ENCODE results near the gene RAB11FIP4. TPM values are rescaled to one million over a fixed set of nuclear protein-coding genes. Genes with fewer than 3 reads are reported as not detected.

RAB11FIP4 gene
- total RNA-seq, 1 experiment from 2014 or later = under 0.01 TPM

DNA sequence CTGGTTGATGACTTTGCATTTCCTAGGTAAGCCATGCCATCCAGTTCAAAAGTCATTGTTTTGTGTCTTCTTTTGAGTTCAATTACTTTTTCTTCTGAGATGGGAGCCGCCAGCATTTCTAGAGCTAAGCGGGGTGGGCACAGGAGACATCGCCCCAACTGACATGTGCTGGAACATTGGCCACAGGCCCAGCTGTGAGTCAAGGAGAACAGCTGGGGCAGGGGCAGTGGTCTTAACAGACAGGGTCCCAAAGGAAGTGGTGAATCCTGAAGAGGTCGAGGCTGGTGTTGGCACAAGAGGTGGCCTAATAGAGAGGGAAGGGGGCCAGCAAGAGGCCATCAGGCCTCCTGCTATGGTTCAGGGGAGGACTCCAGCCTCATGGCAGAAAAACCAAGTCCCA lies 17.1 kb downstream of the RAB11FIP4 start:
- no peak for DNase-seq (ENCODE audit: low read depth)

DNA sequence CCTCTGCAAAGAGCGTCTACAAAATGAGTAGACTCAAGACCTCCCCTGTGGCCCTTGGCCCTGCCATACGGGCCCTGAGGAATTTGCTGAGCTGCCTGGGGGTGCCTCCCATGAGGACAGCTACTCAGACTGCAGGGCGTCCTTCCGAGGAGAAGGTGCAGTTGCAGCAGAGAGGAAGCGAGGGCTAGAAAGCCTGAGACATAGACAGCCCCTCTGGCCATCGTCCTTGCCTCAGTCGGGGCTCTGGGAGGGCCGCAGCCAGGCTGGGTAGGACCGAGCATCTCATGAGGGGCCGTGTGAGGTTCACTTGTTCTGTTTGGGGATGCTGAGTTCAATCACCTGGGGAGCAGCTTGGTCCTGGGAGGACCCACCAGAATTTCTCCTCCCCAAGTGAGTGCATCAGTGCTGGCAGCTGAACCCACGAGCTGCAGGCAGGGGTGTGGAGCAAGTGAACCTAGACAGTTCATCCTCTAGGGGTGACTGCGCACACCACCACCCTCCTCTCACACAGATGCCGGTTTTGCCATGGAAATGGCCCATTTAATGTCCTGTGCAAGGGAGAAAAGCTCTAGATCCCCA lies 20.3 kb downstream of the RAB11FIP4 start:
- DNase-seq (ENCODE audit: low read depth) = no peak

DNA sequence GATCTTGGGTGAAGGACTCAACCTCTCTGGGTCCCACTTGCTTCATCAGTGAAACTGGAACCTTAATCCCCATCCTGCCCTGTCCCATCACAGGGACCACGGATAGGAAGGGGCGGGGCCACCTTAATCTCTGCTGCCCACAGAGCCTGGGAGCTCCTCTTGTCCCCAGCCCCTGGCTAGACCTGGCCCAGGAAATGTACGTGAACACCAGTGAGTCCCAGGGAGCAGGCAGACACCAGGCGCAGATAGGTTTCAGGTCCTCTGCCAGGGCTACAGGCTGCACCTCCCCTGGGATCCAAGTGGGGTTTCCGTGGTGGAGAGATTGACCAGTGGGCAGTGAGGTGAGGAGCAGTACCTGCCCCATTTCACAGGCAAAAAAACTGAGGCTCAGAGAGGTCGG lies 21.0 kb downstream of the RAB11FIP4 start:
- DNase-seq (ENCODE audit: low read depth) = no peak

DNA sequence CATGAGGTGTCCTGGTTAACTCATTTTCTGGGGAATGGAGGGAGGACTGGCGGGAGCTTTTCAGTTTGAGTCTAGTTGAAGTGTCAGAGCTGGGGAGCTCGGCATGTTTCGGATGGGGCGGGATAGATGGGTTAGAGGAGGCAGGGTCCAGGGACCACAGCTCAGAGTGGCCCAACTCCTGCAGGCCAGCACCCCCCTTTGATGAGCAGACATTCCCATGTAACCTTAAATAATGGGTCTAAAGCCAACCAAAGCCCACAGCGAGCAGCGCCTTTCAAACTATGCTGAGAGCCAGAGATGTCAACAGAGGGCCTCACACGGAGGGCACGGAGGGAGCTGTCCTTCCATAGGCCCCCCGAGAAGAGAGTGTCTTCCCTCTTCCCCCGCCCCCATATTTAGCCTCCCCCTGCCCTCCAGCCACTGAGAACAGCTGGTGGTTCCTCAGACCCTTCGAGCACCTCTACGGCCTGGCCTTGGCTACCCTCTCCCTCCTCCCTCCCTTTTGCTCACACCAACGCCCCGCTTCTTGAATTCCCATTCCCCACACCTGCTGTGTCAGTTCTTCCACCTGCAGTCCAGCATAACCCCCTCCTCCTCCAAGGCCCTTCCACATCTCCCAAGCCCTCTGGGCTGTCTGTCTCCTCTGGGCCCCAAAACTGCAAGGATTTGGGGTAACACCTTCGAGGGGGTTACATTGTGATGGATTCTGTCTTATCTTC lies 21.8 kb downstream of the RAB11FIP4 start:
- no peak for DNase-seq (ENCODE audit: low read depth)

DNA sequence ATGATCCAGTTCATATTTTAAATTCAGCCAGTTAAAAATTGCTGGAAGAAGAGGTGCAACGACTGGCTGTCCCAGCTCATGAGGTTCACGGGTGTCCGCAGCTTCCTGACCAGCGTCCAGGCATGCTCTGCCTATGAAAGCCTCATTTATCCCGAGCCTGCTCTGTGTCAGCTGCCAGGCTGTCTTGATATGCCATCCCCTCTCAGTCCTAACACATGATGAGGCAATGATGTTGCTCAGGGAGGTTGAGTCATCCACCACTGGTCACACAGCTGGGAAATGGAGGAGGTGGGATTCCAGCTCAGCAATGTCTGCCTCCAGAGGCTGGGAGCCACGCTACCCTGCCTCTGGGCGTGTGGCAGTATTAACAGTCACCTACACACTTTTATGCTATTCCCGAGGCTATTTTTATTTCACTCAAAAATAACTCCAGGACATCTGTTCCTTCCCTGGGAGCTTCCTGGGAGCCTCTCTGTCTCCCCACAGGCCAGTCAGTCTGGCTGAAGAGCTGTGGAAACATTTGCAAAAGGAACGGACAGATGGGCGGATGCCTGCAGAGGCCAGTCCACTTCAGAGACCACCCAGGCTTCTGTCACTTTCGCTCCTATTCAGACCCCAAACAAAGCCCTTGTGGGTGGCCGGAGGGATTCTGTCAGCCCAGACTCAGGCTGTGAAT lies 22.5 kb downstream of the RAB11FIP4 start:
- DNase-seq (ENCODE audit: low read depth) = peak; percentile 88

DNA sequence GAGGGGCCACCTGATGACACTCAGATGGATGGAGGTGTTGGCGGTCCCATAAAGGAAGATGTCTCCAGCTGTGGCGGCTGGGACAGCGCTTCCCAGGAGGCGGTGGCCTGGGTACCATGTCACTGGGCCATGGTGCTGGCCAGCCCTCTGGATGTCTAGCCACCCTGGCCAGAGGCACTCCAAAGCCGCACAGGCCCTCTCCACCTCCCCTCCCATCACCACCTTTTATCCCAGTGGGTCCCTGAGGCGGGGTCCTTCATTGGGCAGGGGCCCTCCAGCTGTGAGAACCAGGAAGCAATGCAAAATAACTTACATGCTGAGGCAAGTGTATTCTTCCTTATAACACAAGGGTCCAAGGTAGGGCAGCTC lies 23.1 kb downstream of the RAB11FIP4 start:
- no peak for DNase-seq (ENCODE audit: low read depth)

DNA sequence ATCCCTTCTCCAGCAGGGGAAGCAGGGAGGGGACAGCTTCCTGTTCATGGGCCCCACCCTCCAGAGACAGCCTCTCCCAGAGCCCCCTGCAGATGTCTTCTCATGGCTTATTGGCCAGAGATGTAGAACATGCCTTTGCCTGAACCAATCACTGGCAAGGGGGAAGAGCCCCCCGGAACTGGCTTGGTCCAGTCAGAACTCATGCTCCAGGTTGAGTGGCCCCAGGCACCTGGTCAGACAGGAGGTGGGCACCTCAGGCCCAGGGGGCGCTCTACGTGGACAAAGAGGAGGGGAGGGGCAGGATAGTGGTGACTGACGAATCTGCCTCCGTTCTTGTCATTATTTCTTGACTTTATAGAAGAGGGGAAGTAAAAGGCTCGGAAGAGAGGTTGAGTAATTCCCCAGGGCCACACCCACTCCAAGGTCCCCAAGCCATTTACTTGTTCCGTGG lies 23.6 kb downstream of the RAB11FIP4 start:
- DNase-seq (ENCODE audit: low read depth) = no peak

DNA sequence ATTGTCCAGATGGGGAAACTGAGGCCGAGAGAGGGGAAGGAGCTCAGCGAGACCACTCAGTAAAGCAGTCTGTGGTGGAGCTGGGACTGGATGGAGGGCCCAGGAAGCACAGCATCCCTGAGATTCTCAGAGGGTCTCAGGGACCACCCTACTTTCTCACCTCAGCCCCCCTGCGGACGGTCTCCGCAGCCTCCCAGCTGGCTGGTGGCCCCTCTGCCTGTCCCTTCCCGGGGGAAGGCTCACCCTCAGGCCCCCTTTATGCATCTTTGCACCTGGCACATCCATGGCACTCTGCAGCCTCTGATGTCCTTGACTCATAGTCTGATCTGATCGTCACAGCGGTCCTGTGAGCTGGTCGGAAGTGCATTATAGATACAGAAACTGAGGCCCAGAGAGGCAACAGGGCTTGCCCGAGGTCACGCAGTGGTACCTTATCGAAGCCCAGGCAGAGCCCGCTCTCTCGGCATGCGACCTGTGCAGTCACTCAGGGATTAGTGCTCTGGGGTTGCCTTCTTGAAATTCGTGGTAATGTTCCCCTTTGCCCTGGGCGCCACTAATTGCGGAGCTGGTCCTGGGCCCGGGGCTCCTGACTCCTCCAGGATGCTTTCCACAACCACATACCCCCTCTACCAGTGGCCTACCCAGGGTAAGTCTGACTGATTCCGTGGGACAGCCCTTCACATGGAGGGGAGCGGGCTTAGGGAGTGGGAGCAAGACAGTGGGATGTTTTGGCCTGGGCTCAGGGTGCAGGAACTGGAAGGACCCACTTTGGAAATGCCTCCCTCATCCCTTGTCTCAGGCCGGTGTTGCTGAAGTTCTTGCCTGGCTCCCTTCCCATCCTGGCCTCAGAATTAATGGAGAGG lies 24.4 kb downstream of the RAB11FIP4 start:
- no peak for DNase-seq (ENCODE audit: low read depth)

DNA sequence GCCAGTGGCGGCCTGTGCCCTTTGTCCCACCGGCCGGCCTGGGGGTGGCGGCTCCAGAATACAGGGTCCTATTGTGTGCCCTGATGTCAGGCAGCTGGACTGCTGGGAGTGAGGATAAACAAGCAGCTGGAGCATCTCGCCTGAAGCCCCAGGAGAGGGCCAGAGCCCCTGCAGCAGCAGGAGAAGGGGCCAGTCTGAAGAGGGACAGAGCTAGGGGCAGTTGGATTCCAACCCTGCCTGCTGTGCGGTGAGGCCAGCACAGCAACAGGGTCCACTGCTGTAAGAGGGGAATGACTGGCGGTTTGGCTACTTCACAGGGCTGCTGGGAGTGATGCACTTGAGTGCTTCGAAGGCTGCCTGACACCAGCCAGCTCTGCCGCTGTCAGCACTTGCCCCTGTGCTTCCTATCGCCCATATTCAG lies 25.0 kb downstream of the RAB11FIP4 start:
- DNase-seq (ENCODE audit: low read depth) = no peak

DNA sequence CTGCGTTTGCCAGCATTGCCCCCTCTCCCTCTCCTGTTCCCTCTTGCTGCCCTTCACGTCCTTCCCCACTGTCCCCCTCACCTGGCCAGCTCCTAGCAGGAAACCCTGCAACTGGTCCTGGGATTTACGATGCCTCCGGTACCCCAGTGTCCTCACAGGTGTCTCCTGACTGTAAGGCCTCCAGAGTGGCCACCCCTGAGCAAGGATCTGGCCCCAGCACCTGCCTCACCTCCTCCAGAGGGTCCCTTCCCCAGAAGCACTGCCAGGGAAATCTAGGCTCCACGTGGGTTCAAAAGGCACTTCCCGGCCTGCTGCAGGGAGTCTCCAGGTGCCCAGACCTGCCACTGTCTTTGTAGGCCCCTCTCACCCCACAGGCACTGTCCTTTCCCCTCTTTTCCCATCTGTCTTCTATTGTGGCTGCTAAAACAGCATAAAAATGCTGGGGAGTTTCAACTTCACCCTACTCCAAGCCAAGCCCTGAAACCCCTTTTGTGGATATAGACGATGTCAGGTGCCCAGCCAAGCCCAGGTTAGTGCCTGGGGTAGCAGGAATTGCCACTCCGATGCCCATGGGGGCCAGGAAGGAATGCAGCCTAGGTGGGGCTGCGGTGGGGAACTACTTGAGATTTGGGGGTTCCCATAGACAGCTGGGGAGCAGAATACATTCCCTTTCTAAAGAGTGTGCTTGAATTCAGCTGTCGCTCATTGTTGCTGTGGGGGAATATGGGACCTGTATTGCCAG lies 25.7 kb downstream of the RAB11FIP4 start:
- no peak for DNase-seq (ENCODE audit: low read depth)

DNA sequence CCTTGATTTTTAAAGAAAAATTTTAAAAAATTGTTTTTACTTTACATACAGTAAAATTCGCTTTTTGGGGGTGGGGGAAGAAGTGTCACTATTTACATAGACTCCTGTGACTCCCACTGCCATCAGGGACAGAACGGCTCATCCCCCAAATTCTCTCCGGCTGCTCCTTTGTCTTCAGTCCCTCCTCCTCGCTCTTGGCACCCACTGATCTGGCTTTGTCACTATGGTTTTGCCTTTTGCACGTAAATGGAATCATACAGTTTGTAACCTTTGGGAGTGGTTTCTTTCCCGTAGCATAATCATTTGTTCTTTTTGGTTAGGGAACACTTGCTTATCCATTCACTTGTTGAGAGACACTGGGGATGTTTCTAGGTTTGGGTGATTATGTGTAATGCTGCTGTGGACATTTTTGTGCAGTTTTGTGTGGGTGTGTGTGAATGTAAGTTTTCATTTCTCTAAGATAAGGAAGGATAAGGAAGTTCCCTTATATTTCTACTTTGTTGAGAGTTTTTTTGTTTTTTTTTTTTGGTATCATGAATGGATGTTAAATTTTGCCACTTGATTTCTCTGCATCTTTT lies 27.4 kb downstream of the RAB11FIP4 start:
- DNase-seq (ENCODE audit: low read depth) = no peak

DNA sequence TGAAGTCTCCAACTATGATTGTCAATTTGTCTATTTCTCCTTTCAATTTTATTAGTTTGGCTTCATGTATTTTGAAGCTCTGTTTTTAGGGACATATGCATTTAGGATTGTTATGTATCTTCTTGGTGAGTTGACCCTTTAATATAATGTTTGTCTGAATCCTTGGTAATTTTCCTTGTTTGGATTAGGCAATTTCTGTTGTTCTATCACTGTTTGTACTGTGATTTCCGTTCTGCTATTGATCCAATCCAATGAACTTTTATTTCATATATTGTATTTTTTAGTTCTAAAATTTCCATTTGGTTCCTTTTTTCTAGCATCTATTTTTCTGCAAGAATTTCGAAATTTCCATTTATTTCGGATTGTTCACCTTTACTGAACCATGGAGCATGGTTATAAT lies 31.0 kb downstream of the RAB11FIP4 start:
- DNase-seq (ENCODE audit: low read depth) = no peak

DNA sequence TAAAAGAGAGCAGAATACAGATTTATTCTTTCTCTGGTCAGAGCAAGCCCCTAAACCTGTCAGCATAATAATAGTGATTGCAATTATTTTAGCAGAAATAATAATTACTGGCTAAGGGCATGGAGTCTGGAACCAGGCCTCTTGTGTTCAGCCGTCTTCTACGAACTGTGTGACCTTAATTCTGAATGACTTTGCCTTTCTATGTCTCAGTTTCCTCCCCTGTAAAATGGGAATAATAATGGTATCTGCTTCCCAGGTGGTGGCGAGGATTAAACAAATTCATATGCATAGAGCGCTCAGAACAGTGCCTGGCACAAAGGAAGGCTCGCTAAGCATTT lies 33.4 kb downstream of the RAB11FIP4 start:
- DNase-seq (ENCODE audit: low read depth) = no peak

DNA sequence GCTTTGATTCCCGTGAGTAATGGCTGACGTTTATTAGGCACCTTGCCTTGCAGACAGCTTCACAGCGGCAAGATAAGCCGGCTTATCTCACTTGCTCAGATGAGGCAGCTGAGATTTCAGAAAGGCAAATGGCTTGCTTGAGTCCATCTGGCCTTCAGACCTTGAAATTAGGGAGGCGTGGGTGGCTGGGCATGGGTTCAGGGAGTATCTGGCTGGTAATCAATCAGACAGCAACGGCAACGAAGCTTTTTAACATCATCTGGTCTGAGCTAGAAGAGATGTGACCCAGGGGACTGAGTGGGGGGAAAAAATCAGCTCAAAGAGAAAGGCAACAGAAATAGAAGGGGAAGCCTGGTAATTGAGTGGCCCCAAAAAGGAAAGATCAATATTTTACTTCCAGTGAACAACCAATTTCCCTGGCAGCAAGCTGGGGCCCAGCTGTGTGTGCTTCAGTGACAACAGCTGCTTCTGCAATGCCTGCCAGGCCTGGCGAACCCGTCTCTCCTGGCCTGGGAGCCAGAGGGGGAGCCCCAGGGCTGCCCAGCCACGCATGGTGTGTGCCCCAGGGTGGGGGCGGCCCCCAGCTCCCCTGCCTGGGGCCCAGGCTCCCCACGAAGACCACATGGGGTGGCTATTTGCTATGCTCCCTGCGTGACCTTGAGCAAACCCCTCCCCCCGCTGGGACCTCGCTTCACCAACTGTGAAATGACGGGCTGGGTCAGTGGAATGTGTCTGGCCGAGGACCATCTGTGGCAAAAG lies 34.0 kb downstream of the RAB11FIP4 start:
- no peak for DNase-seq (ENCODE audit: low read depth)

DNA sequence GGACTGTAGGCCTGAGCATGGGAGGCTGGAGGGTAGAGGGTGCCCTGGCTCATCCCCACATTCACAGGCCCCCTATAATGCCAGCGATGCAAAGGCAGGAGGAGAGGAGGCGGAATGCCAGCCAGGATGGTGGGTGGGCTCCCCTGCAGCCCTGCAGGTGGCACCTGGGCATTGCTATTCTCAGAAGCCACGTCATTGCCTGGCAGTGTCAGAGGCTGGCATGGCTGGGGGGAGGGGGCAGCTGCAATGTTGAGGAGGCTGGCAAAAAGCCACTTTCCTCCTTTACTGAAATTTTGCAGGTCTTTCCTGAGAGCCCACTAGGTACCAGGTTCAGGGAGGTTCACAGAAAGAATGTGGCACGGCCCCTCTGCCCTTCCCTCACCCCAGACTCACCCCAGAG lies 36.2 kb downstream of the RAB11FIP4 start:
- no peak for DNase-seq (ENCODE audit: low read depth)

DNA sequence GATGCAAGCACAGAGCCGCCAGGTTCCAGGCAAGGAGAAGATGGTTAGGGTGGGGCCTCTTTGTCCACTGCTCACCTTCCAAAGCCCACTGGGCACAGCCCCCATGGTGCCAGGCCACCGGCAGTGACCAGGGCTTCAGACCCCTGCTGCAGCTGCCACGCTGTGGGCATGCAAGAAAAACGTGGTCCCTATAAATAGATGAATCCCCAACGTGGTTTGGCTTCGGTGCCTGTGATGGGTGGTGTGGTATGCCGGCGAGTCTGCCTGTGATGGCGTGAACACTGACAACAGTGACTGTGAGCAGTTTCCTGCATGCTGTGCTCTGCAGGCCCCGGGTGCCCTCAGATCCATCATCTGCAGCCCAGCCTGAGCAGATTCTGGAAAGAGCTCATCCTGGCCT lies 36.6 kb downstream of the RAB11FIP4 start:
- DNase-seq (ENCODE audit: low read depth) = no peak

DNA sequence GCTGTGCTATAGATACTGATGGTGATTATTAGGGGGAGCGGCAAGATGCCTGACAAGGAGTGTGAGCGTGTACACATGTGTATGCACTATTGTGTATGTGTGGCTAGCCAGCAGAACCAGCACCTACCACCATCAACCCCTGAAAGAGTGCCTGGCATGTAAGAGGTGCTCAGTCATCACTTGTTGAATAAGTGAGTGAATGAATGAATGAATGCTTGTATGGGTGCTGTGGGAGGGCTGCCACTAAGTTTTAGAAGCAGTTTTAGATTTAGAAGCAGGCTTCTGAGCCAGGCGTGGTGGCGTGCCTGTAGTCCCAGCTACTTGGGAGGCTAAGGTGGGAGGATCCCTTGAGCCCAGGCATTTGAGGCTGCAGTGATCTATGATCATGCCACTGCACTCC lies 37.0 kb downstream of the RAB11FIP4 start:
- DNase-seq (ENCODE audit: low read depth) = no peak

DNA sequence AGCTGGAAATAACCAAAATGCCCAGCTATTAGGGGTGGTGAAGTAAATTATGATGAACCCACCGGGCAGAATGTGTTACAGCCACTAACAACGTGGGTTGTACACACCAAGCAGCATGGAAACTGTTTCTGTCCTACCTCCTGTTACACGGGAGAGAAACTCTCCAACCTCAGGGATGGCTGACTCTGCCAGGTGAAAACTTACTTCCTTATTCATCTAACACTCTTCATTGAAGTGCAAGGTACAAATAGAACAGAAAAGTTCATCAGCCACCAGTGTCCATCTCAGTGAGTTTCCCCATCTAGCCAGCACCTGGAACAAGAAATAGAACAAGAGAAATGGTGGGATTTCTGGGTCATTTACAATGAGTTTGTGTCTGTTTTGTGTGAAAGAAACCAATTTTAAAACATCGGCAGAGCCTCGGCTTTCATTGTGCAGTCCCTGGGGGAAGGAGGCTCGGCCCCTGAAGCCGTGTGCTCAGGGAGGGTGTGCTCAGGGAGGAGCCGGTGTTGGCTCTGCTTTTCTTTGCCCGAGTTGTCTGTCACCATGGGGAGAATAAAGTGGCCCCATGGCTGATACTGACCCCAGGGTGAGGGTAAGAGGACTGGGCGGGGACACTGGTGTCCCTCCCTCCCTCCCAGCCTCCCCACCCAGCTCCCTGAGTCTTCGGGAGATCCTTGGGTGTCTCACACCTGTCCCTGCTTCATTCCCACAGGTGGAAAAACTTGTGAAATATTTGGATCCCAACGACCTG lies 39.8 kb downstream of the RAB11FIP4 start:
- no peak for DNase-seq (ENCODE audit: low read depth)

DNA sequence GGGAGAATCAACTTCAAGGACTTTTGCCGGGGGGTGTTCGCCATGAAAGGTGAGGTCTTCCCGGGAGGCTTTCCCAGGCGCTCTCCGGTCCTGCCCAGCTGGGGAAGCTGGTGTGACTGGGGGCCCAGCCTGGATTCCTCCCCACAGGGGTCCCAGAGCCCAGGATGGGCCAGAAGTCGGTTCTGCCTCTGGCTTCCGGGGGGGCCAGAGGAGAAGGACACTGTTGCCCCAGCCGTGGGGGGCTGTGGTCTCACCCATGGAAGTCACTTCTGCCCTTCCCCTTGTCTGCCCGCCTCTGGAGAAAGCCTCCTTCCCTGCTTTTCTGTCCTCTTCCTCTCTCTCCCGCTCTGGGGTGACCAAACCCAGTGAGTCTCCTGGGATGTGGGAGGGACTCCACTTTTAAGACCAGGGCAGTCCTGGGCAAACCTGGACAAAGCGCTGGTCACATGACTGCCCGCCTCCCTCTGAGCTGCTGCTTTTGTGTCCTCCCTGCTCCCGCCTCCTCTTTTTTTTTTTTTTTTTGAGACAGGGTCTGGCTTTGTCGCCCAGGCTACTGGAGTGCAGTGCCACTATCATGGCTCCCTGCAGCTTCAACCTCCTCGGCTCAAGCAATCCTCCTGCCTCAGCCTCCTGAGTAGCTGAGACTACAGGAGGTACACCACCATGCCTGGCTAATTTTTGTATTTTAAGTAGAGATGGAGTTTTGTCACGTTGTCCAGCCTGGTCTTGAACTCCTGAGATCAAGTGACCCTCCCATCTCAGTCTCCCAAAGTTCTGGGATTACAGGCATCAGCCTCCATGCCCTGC lies 40.6 kb downstream of the RAB11FIP4 start:
- DNase-seq (ENCODE audit: low read depth) = no peak
